Adrenal gland (tissue), 12 donors: ENCODE results near the gene MDM1. TPM values are rescaled to one million over a fixed set of nuclear protein-coding genes. Genes with fewer than 3 reads are reported as not detected.

Experiments
- DNase-seq, 7 donors: peaks; one replicate each; pipeline ENCODE4 v3.0.0-alpha.2; 2019 to 2020
- H3K27ac ChIP-seq, 5 donors: fragments of 200-600 bp; sonication (generic) in 4 of 5; 1 replicate in 3 of 5; 2 replicates in 2 of 5; pipeline versions ENCODE4 v1.5.1 to v1.8.0; 2016 to 2020; ENCODE audit warnings: mild to moderate bottlenecking in 1 of 5
- H3K27me3 ChIP-seq: fragments of 200-600 bp; 2 replicates; pipeline ENCODE4 v1.8.0; 2021
- H3K36me3 ChIP-seq, 2 donors: fragments of 200-600 bp; replicated peaks in 1 of 2; 1 replicate in 1 of 2; 2 replicates in 1 of 2; pipeline versions ENCODE4 v1.5.1 to v1.8.0; 2018 to 2022
- H3K4me1 ChIP-seq, 2 donors: fragments of 200-600 bp; replicated peaks in 1 of 2; 1 replicate in 1 of 2; 2 replicates in 1 of 2; pipeline versions ENCODE4 v1.5.1 to v1.8.0; 2018 to 2021
- H3K4me3 ChIP-seq, 4 donors: fragments of 200-600 bp; sonication (generic) in 3 of 4; one replicate each; pipeline ENCODE4 v1.5.1; 2016 to 2018
- H3K9me3 ChIP-seq, 3 donors: fragments of 200-600 bp; sonication (generic) in 1 of 3; replicated peaks in 1 of 3; 1 replicate in 2 of 3; 2 replicates in 1 of 3; pipeline versions ENCODE4 v1.5.1 to v1.8.0; 2016 to 2021
- CTCF ChIP-seq, 6 experiments: fragments of 450-650 bp in 4 of 6; fragments of 200-600 bp in 2 of 6; sonication (generic) in 1 of 6; IDR thresholded peaks; 1 replicate in 5 of 6; 2 replicates in 1 of 6; pipeline versions ENCODE4 v1.5.1 to v1.8.0; 2016 to 2021; ENCODE audit warnings: antibody characterized with exemption in 6 of 6, mild to moderate bottlenecking in 2 of 6, moderate library complexity in 1 of 6
- POLR2A ChIP-seq, 2 donors: fragments of 450-650 bp; IDR thresholded peaks; one replicate each; pipeline ENCODE4 v1.6.1; 2017; ENCODE audit warnings: antibody characterized with exemption in 2 of 2, mild to moderate bottlenecking in 2 of 2, moderate library complexity in 1 of 2
- WGBS, 4 donors: extraction: QIAGEN DNeasy Blood & Tissue Kit in 2 of 4; methylation state at CpG; one replicate each; pipeline versions ENCODE4 v1.1.5 to v1.1.7; 2013 to 2017; 5-methylcytosine and 5-hydroxymethylcytosine counted together
- intact Hi-C, 2 donors: fragments of 100-400 bp; cut with DNase I; formaldehyde crosslinking; loops; one replicate each; pipeline versions ENCODE4 v1.14.1 to v1.15.0; 2022 to 2023
- polyA plus RNA-seq, 3 donors: library from polyadenylated mRNA; stranded (reverse); fragments of 200-250 nt in 2 of 3; fragments of 350-450 nt in 1 of 3; fragmentation: Illumina TruSeq in 1 of 3; extraction: RNeasy Lipid Tissue Mini Kit (QIAGEN cat#74804) in 1 of 3; gene quantifications; one replicate each; pipeline ENCODE4 v1.2.3, GENCODE V29; 2013 to 2014
- total RNA-seq, 9 donors: library from RNA; depleted of rRNA in 4 of 9; stranded (reverse); fragments of >200 nt in 4 of 9; fragments of 120-200 nt in 1 of 9; fragmentation: NEBNext Ultra II Directional in 1 of 9; extraction: Animal tissue kit (Norgen Biotek cat#: 25700) in 1 of 9; gene quantifications; one replicate each; pipeline versions ENCODE4 v1.1.0 to v1.2.4, GENCODE V29; 2013 to 2023
- donor health status: healthy with polysubstance abuse.
- donor health status: Bipolar disorder and iron deficiency.
- donor health status: DM: yes; HTN: yes; CAD: no.
- donor health status: DM: no; HTN: no; CAD: no.
- donor health status: DM: no; HTN: no; CAD: no.
- donor health status: DM: yes; HTN: yes; CAD: no.

The MDM1 gene
- total and polyA plus RNA-seq, 12 donors: 6.5 to 19.4 (median 10.5) TPM

GRCh38 chr12:68327896-68328295 is 4.3 kb downstream of the MDM1 start:
- Histone ChIP-seq H3K4me3 (no peak overlapping the region), H3K9me3 (peaks cover 0 to 3% (median 0%) of the 10 kb centered on the region in 3 donors), H3K4me1 (peaks cover 4 to 11% of the 10 kb centered on the region in 2 donors), H3K27me3 (no peaks in the 10 kb centered on the region), H3K27ac (no peak overlapping the region), H3K36me3 (no peaks in the 10 kb centered on the region)
- 86 to 95% (median 92%) methylated on average over 3 of the region's 3 CpGs for WGBS, 4 donors
- no peak for DNase-seq
- TF ChIP-seq CTCF (IDR thresholded peaks at IDR 0.05): no peak
- TF ChIP-seq POLR2A (IDR thresholded peaks at IDR 0.05): no peak
- intact Hi-C loops: no loop called here

- intact Hi-C loops: no loop called here
- H3K4me3 ChIP-seq: no peak overlapping the region
Observed at GRCh38 chr12:68326716-68327115, 5.4 kb downstream of the MDM1 start.

GRCh38 chr12:68325966-68326365 is 6.2 kb downstream of the MDM1 start:
- Histone ChIP-seq H3K4me3 (no peak overlapping the region), H3K4me1 (peaks cover 0 to 2% of the 10 kb centered on the region in 2 donors), H3K36me3 (no peaks in the 10 kb centered on the region), H3K9me3 (peaks cover 0 to 4% (median 0%) of the 10 kb centered on the region in 3 donors), H3K27me3 (no peaks in the 10 kb centered on the region), H3K27ac (no peak overlapping the region)
- WGBS, 4 donors: 72 to 88% (median 79%) methylated on average over 1 of the region's 1 CpG
- TF ChIP-seq CTCF (IDR thresholded peaks at IDR 0.05) (no peak), POLR2A (IDR thresholded peaks at IDR 0.05) (no peak)
- DNase-seq: no peak
- intact Hi-C loops: no loop called here

More at GRCh38 chr12:68326716-68327115, 5.4 kb downstream of the MDM1 start:
- H3K36me3 ChIP-seq: no peaks in the 10 kb centered on the region
- peaks cover 0 to 4% (median 0%) of the 10 kb centered on the region in 3 donors for H3K9me3 ChIP-seq
- TF ChIP-seq CTCF (IDR thresholded peaks at IDR 0.05): no peak
- TF ChIP-seq POLR2A (IDR thresholded peaks at IDR 0.05): no peak
- DNase-seq: no peak
- H3K4me1 ChIP-seq: peaks cover 4 to 9% of the 10 kb centered on the region in 2 donors
- 86 to 90% (median 88%) methylated on average over 3 of the region's 3 CpGs for WGBS, 4 donors
- no peak overlapping the region for H3K27ac ChIP-seq
- no peaks in the 10 kb centered on the region for H3K27me3 ChIP-seq

DNA sequence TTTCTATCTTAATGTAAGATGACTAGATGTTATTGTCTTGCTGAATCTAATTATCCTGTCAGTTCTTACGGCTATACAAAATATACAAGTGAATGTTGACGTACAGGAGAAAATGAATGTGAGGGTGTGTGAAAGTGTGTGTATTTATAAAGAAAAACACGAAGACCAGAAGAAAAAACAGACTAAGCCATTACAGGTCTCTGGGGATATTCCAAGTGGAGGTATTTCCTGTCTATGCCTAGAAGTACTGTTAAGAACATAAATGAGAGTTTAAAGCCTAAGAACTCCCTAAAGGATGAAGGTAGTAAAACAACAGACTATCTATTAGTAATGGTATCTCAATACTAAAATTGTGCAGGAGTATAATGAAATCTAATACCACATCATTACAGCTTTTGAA is 7.6 kb downstream of the MDM1 start:
- Histone ChIP-seq H3K27ac (no peak overlapping the region), H3K27me3 (no peaks in the 10 kb centered on the region), H3K36me3 (no peaks in the 10 kb centered on the region), H3K4me1 (no peaks in the 10 kb centered on the region), H3K9me3 (peaks cover 0 to 4% (median 0%) of the 10 kb centered on the region in 3 donors), H3K4me3 (no peak overlapping the region)
- intact Hi-C loops: no loop called here
- 74 to 86% (median 82%) methylated on average over 3 of the region's 3 CpGs for WGBS, 4 donors
- no peak for DNase-seq
- no peak for TF ChIP-seq CTCF (IDR thresholded peaks at IDR 0.05)
- no peak for TF ChIP-seq POLR2A (IDR thresholded peaks at IDR 0.05)
